GM10248 (cell line): Measurements from ENCODE around the gene RAB17.

Source experiments
- CTCF ChIA-PET: fragments of 300-600 bp; sonication (Branson Sonifier 250); formaldehyde crosslinking; extraction: SDS; loops from one replicate; lab custom pipeline; 2021; ENCODE audit warnings: antibody characterized with exemption; lab: Yijun Ruan, JAX
- POLR2A ChIA-PET: fragments of 350-650 bp; sonication (Branson Sonifier 250); formaldehyde crosslinking; extraction: SDS; loops from one replicate; lab custom pipeline; 2020; ENCODE audit warnings: antibody characterized with exemption; lab: Yijun Ruan, JAX
- DNase-seq: peaks from one replicate; pipeline ENCODE4 v3.0.0; 2012; ENCODE audit errors: extremely low spot score
- CTCF ChIP-seq: IDR thresholded peaks from 2 replicates; pipeline ENCODE4 v1.5.1; 2012; ENCODE audit warnings: mild to moderate bottlenecking, low read depth; ENCODE audit errors: extremely low read depth, missing control alignments, control extremely low read depth

The RAB17 gene

DNA sequence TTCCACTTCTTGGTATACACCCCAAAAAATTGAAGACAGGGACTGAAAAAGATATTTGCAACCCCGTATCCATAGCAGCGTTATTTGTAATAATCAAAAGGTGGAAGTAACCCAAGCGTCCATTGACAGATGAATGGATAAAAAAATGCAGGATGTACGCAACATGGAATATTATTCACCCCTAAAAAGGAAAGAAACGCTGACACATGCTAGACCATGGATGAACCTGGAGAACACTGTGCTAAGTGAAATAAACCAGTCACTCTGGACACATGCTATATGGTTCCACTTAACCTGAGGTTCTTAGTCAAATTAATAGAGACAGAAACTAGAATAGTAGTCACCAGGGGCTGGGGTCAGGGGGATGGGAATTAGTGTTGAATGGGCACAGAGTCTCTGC lies 62.8 kb downstream of the RAB17 start:
- no peak for DNase-seq
- ChIA-PET CTCF (interaction anchor here (1.0 to 2.5 kb wide), 2 partner anchors 15 kb away, joined by 3 to 13 read pairs; no protein-coding TSS in a partner anchor), POLR2A (no interaction called here)
- TF ChIP-seq CTCF: no peak

GRCh38 chr2:237527233-237527632 lies 63.3 kb downstream of the RAB17 start:
- ChIA-PET CTCF (interaction anchor here (1.0 kb wide), 1 partner anchor 14 kb away, joined by 3 read pairs; no protein-coding TSS in a partner anchor), POLR2A (no interaction called here)
- DNase-seq: no peak
- no peak for TF ChIP-seq CTCF

DNA sequence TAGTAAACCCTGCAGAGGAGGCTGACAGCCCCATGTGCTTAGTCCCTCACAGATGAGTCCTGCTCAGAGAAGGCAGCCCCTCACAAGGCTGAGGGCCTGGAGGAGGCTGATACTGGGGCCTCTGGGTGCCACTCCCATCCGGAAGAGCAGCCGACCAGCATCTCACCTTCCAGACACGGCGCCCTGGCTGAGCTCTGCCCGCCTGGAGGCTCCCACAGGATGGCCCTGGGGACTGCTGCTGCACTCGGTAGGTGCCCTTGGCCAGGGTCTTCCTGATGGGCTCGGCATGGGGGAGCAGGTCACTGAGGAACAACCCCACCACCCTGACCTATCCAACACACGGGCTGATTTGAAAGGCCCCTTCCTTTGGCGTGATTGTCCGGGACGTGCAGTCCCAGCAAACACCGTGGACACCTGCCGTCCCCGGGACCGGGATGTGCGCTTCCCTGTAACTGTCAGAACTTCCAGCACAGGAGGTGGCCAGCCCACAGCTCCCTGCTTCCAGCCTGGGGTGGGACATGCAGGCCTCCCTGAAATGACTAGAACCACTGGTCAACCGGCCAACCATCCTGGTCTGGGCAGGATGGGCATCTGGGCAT lies 64.9 kb downstream of the RAB17 start:
- ChIA-PET CTCF (interaction anchor here (1.0 to 1.7 kb wide), 2 partner anchors 13 to 46 kb away, joined by 4 to 7 read pairs; no protein-coding TSS in a partner anchor), POLR2A (no interaction called here)
- no peak for TF ChIP-seq CTCF
- no peak for DNase-seq

DNA sequence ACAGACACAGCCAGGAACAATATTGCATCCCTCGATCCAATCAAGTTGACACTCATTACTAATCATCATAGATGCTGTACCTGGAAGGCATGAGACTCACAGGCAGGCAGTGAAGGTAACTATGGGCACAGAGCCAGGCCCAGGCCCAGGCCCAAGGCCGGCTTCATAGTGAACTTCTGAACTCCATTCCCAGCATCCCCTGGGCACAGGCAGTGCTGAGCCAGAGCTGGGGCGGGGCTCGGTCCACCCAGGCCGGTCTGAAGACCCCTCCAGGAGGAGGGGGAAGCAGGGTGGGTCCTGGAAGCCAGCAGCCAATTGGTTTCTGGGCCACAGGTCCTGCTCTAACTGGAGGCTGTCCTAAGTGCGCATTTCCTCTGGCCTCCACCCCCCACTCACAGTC lies 65.9 kb downstream of the RAB17 start:
- TF ChIP-seq CTCF: no peak
- ChIA-PET CTCF (interaction anchor here (1.7 kb wide), 1 partner anchor 12 kb away, joined by 7 read pairs; no protein-coding TSS in a partner anchor), POLR2A (no interaction called here)
- DNase-seq: no peak
